ENCODE results near the gene CYP27C1.

- TF ChIP-seq CTCF (IDR thresholded peaks at IDR 0.05) (no peak), EP300 (IDR thresholded peaks at IDR 0.05) (no peak)
These were observed 43.5 kb downstream of the CYP27C1 start for GRCh38 chr2:127176371-127177311.
